Right lobe of liver (tissue), 6 donors: ENCODE data around the gene ABCC3. TPM values are rescaled to one million over a fixed set of nuclear protein-coding genes. Genes with fewer than 3 reads are reported as not detected.

Experiments used
- ATAC-seq, 4 donors: fragments of 200-7000 bp; cut with Tn5 transposase; one replicate each; pipeline ENCODE4 v1.9.1; 2020; ENCODE audit warnings: mild to moderate bottlenecking in 4 of 4, moderate library complexity in 4 of 4
- DNase-seq, 3 donors: peaks; one replicate each; pipeline ENCODE4 v3.0.0-alpha.2; 2020
- H3K27ac ChIP-seq, 3 donors: fragments of 200-600 bp; one replicate each; pipeline ENCODE4 v1.8.0; 2022
- H3K27me3 ChIP-seq, 2 donors: fragments of 200-600 bp; one replicate each; pipeline ENCODE4 v1.8.0; 2022
- H3K36me3 ChIP-seq, 4 donors: fragments of 200-600 bp; sonication (generic) in 1 of 4; one replicate each; pipeline versions ENCODE4 v1.5.1 to v1.8.0; 2017 to 2022; ENCODE audit warnings: control low read depth in 1 of 4
- H3K4me1 ChIP-seq, 4 donors: fragments of 200-600 bp; sonication (generic) in 1 of 4; one replicate each; pipeline versions ENCODE4 v1.5.1 to v1.8.0; 2017 to 2022; ENCODE audit warnings: control low read depth in 1 of 4
- H3K4me3 ChIP-seq, 3 donors: fragments of 200-600 bp; one replicate each; pipeline ENCODE4 v1.8.0; 2022
- H3K9me3 ChIP-seq, 4 donors: fragments of 200-600 bp; sonication (generic) in 1 of 4; one replicate each; pipeline versions ENCODE4 v1.5.1 to v1.8.0; 2017 to 2022; ENCODE audit warnings: control low read depth in 1 of 4
- CTCF ChIP-seq, 4 donors: fragments of 200-600 bp in 3 of 4; fragments of 450-650 bp in 1 of 4; IDR thresholded peaks; one replicate each; pipeline versions ENCODE4 v1.5.1 to v1.8.0; 2016 to 2022; ENCODE audit warnings: antibody characterized with exemption in 4 of 4, mild to moderate bottlenecking in 2 of 4
- POLR2A ChIP-seq: fragments of 450-650 bp; IDR thresholded peaks from one replicate; pipeline ENCODE4 v1.6.1; 2017; ENCODE audit warnings: antibody characterized with exemption, mild to moderate bottlenecking
- WGBS: methylation state at CpG from one replicate; pipeline ENCODE4 v1.1.6; 2018; ENCODE audit warnings: low coverage, low lambda C conversion rate; ENCODE audit not compliant: insufficient coverage; ENCODE audit errors: missing lambda C conversion rate; 5-methylcytosine and 5-hydroxymethylcytosine counted together
- intact Hi-C, 2 donors: fragments of 100-400 bp; cut with DNase I; formaldehyde crosslinking; loops; one replicate each; pipeline versions ENCODE4 v1.11.2 to v1.14.1; 2022
- total RNA-seq, 6 experiments: library from RNA; depleted of rRNA in 2 of 6; stranded (reverse); fragments of >200 nt in 2 of 6; fragmentation: NEBNext Ultra II Directional in 3 of 6; extraction: Animal tissue kit (Norgen Biotek cat#: 25700) in 3 of 6; gene quantifications; one replicate each; pipeline versions ENCODE4 v1.1.0 to v1.2.4, GENCODE V29; 2016 to 2023
- donor health status: DM: no; HTN: yes; CAD: no.
- donor health status: DM: no; HTN: no; CAD: no.
- donor health status: DM: no; HTN: no; CAD: no.
- donor health status: DM: no; HTN: yes; CAD: no.
- donor health status: DM: no; HTN: yes; CAD: no.

The ABCC3 gene
- total RNA-seq, 6 experiments from 2014 or later = 146 to 286 (median 178) TPM

GRCh38 chr17:50725769-50726655, 91.3 kb downstream of the ABCC3 start:
- Histone ChIP-seq H3K4me1 (peaks cover 0 to 82% (median 31%) of the 10 kb centered on the region in 4 donors), H3K36me3 (no peaks in the 10 kb centered on the region), H3K27me3 (no peaks in the 10 kb centered on the region), H3K9me3 (no peaks in the 10 kb centered on the region), H3K27ac (no peak overlapping the region), H3K4me3 (no peak overlapping the region)
- no peak for TF ChIP-seq CTCF (IDR thresholded peaks at IDR 0.05)
- no peak for TF ChIP-seq POLR2A
- DNase-seq = no peak
- intact Hi-C loops = no loop called here
- 61% methylated on average over 11 of the region's 12 CpGs for WGBS
- ATAC-seq = peak; percentile 45 to 57 (median 50)

- H3K4me1 ChIP-seq = peaks cover 0 to 68% (median 21%) of the 10 kb centered on the region in 4 donors
- H3K27me3 ChIP-seq = no peaks in the 10 kb centered on the region
- intact Hi-C loops = no loop called here
- 56% methylated on average over 2 of the region's 2 CpGs for WGBS
- H3K27ac ChIP-seq = no peak overlapping the region
- TF ChIP-seq POLR2A = no peak
- TF ChIP-seq CTCF (IDR thresholded peaks at IDR 0.05) = no peak
- DNase-seq = no peak
- H3K36me3 ChIP-seq = no peaks in the 10 kb centered on the region
- ATAC-seq = no peak
- H3K4me3 ChIP-seq = no peak overlapping the region
- no peaks in the 10 kb centered on the region for H3K9me3 ChIP-seq
Observed at GRCh38 chr17:50728112-50728429, 93.4 kb downstream of the ABCC3 start.

- DNase-seq (no peak), ATAC-seq (peak in 1 of 4 donors; percentile 38)
- peaks cover 0 to 57% (median 14%) of the 10 kb centered on the region in 4 donors for H3K4me1 ChIP-seq
- H3K9me3 ChIP-seq = no peaks in the 10 kb centered on the region
- no peak overlapping the region for H3K4me3 ChIP-seq
- no peak overlapping the region for H3K27ac ChIP-seq
- intact Hi-C loops = no loop called here
- H3K27me3 ChIP-seq = no peaks in the 10 kb centered on the region
- 66% methylated on average over 5 of the region's 5 CpGs for WGBS
- H3K36me3 ChIP-seq = no peaks in the 10 kb centered on the region
- TF ChIP-seq POLR2A (no peak), CTCF (IDR thresholded peaks at IDR 0.05) (no peak)
Observed at GRCh38 chr17:50728881-50729765, 94.4 kb downstream of the ABCC3 start.

- WGBS = 77% methylated on average over 7 of the region's 7 CpGs
- DNase-seq (no peak), ATAC-seq (no peak)
- peaks cover 0 to 33% (median 3%) of the 10 kb centered on the region in 4 donors for H3K4me1 ChIP-seq
- no peaks in the 10 kb centered on the region for H3K36me3 ChIP-seq
- H3K4me3 ChIP-seq = no peak overlapping the region
- H3K27me3 ChIP-seq = no peaks in the 10 kb centered on the region
- H3K27ac ChIP-seq = no peak overlapping the region
- TF ChIP-seq CTCF (IDR thresholded peaks at IDR 0.05) (no peak), POLR2A (no peak)
- intact Hi-C loops = no loop called here
- H3K9me3 ChIP-seq = no peaks in the 10 kb centered on the region
Observed at GRCh38 chr17:50731575-50732460, 97.1 kb downstream of the ABCC3 start.
